Measurements from ENCODE around the gene PTPRU. TPM values are rescaled to one million over a fixed set of nuclear protein-coding genes. Genes with fewer than 3 reads are reported as not detected.

PTPRU gene
- polyA plus RNA-seq, 1 of the 3 experiments (the other 2 are of a cell fraction): 3.5 TPM

DNA sequence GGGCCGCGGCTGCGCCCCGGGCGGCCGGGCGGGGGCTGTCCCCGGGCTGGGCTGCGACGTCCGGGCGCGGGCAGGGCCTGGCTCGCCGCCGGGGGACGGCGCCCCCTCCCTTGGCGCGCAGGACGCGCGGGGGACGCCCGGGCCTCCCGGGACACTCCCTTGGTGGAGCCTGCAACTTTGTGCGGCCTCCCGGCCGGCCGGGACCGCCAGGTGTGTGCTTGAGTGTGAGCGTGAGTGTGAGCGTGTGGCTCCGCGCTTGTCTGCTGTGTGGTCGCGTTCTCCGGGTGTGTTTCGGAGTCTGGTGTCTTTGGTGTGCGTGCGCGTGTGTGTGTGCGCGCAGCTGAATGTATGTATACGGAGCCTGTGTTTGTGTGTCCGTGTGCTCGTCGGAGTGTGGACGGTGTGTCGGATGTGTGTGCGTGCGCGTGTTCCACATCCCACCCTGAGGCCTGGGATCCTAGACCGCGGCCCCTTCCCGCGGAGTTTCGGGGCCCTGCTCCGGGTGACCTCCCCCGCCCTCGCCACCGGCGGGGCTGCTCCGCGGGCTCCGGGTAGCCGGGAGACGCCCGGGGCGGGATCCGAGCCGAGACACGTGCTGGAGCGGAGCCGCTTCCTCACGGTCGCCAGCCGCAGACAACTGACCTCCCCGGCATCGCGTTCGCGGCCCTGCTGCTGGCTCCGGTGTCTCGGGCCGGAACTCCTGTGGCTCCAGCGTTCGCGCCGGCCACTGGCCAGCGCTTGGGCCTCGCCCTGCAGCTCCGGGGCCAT is 1.7 kb downstream of the PTPRU start (continued):
- TF ChIP-seq CHD2 (IDR thresholded peaks at IDR 0.05; ENCODE audit: low read length, partially characterized antibody) (no peak), SIN3A (IDR thresholded peaks at IDR 0.05; ENCODE audit: borderline replicate concordance, low read depth, low read length) (no peak), YY1 (IDR thresholded peaks at IDR 0.05; ENCODE audit: low read depth) (no peak), ELF1 (IDR thresholded peaks at IDR 0.05) (no peak), FOXJ3 (CRISPR knock-in tag; IDR thresholded peaks at IDR 0.05) (no peak), FOSL2 (IDR thresholded peaks at IDR 0.05; ENCODE audit: borderline replicate concordance, low read depth) (no peak)

GRCh38 chr1:29238620-29239002 is 2.3 kb downstream of the PTPRU start:
- H3K4me2 ChIP-seq: no peak overlapping the region; the same call in 1 of the 2 replicates

GRCh38 chr1:29239142-29239541 is 2.8 kb downstream of the PTPRU start:
- Histone ChIP-seq H3K4me3 (ENCODE audit: low read depth in 2 of 2, low read length in 1 of 2) (no peak overlapping the region), H3F3A (replicated peaks; ENCODE audit: insufficient read depth) (no peaks in the 10 kb centered on the region), H3K4me2 (no peak overlapping the region), H3K79me2 (ENCODE audit: insufficient read depth) (no peaks in the 10 kb centered on the region), H3K27me3 (ENCODE audit: insufficient read depth) (peaks cover 6% of the 10 kb centered on the region), H3K9me3 (no peaks in the 10 kb centered on the region), H3K27ac (ENCODE audit: low read depth in 2 of 2, low read length in 1 of 2) (peak overlapping the region in 1 of 2 experiments; percentile 71; a peak in 2 of 4 replicates), H3K4me1 (ENCODE audit: control insufficient read depth in 1 of 2, insufficient read depth in 2 of 2, low read depth in 1 of 2, low read length in 1 of 2) (peaks cover 10 to 47% of the 10 kb centered on the region in 2 experiments; a peak in 3 of 4 replicates), H2AFZ (ENCODE audit: low read depth) (no peak overlapping the region), H3K36me3 (replicated peaks in 1 of 2; ENCODE audit: control insufficient read depth in 1 of 2, insufficient read depth in 2 of 2, low read length in 1 of 2) (no peaks in the 10 kb centered on the region), H3K9ac (no peak overlapping the region), H3K9me2 (no peaks in the 10 kb centered on the region), H4K20me1 (ENCODE audit: insufficient read depth) (no peaks in the 10 kb centered on the region)
- ChIA-PET CTCF (interaction anchor here (0.8 to 3.7 kb wide), 20 partner anchors 131 to 1469 kb away, joined by 3 to 26 read pairs (median 4); no protein-coding TSS in a partner anchor), POLR2A (interaction anchor here (0.6 kb wide), 1 partner anchor 617 kb away, joined by 3 read pairs; no protein-coding TSS in a partner anchor)
- DNase-seq: peak; percentile 38
- 82% methylated on average over 7 of the region's 7 CpGs for WGBS (ENCODE audit: low lambda C conversion rate)
- TF ChIP-seq YY1 (IDR thresholded peaks at IDR 0.05; ENCODE audit: low read depth) (no peak), FOXJ3 (CRISPR knock-in tag; IDR thresholded peaks at IDR 0.05) (no peak), POLR2AphosphoS5 (IDR thresholded peaks at IDR 0.05; ENCODE audit: low read depth, low read length) (no peak), FOSL2 (IDR thresholded peaks at IDR 0.05; ENCODE audit: borderline replicate concordance, low read depth) (no peak), ELF1 (IDR thresholded peaks at IDR 0.05) (no peak), FOXM1 (IDR thresholded peaks at IDR 0.05; ENCODE audit: low read depth) (no peak), TAF1 (IDR thresholded peaks at IDR 0.05; ENCODE audit: borderline replicate concordance, low read depth, low read length) (no peak), TCF12 (IDR thresholded peaks at IDR 0.05) (no peak), EP300 (IDR thresholded peaks at IDR 0.05; ENCODE audit: borderline replicate concordance in 1 of 2, low read depth in 1 of 2, low read length in 1 of 2) (no peak), CHD2 (IDR thresholded peaks at IDR 0.05; ENCODE audit: low read length, partially characterized antibody) (no peak), RXRA (IDR thresholded peaks at IDR 0.05; ENCODE audit: borderline replicate concordance, low read depth) (no peak), CTCF (IDR thresholded peaks at IDR 0.05) (no peak), USF2 (IDR thresholded peaks at IDR 0.05; ENCODE audit: borderline replicate concordance, low read depth, low read length) (no peak), TEAD4 (IDR thresholded peaks at IDR 0.05; ENCODE audit: borderline replicate concordance, insufficient read depth) (no peak), RAD21 (IDR thresholded peaks at IDR 0.05; ENCODE audit: low read length) (no peak)

More at GRCh38 chr1:29238620-29239002, 2.3 kb downstream of the PTPRU start:
- TF ChIP-seq RXRA (IDR thresholded peaks at IDR 0.05; ENCODE audit: borderline replicate concordance, low read depth) (no peak), FOSL2 (IDR thresholded peaks at IDR 0.05; ENCODE audit: borderline replicate concordance, low read depth) (no peak)
- no peaks in the 10 kb centered on the region for H3K79me2 ChIP-seq (ENCODE audit: insufficient read depth)
- POLR2A ChIA-PET: interaction anchor here (0.6 kb wide), 1 partner anchor 617 kb away, joined by 3 read pairs; no protein-coding TSS in a partner anchor
- no peak for DNase-seq
- WGBS (ENCODE audit: low lambda C conversion rate): 96% methylated on average over 11 of the region's 11 CpGs
- no peak overlapping the region for H2AFZ ChIP-seq (ENCODE audit: low read depth)
- CTCF ChIA-PET: interaction anchor here (0.7 to 3.7 kb wide), 9 partner anchors 131 to 882 kb away, joined by 3 to 26 read pairs (median 3); no protein-coding TSS in a partner anchor
- no peaks in the 10 kb centered on the region for H3K36me3 ChIP-seq (replicated peaks in 1 of 2; ENCODE audit: control insufficient read depth in 1 of 2, insufficient read depth in 2 of 2, low read length in 1 of 2)
- no peak overlapping the region; a peak in 1 of 4 replicates for H3K4me3 ChIP-seq (ENCODE audit: low read depth in 2 of 2, low read length in 1 of 2)
- H3K27ac ChIP-seq (ENCODE audit: low read depth in 2 of 2, low read length in 1 of 2): peak overlapping the region in 1 of 2 experiments; percentile 71; a peak in 2 of 4 replicates
- H4K20me1 ChIP-seq (ENCODE audit: insufficient read depth): no peaks in the 10 kb centered on the region
- H3K27me3 ChIP-seq (ENCODE audit: insufficient read depth): peaks cover 6% of the 10 kb centered on the region
- peaks cover 7 to 41% of the 10 kb centered on the region in 2 experiments; a peak in 3 of 4 replicates for H3K4me1 ChIP-seq (ENCODE audit: control insufficient read depth in 1 of 2, insufficient read depth in 2 of 2, low read depth in 1 of 2, low read length in 1 of 2)
- no peaks in the 10 kb centered on the region for H3K9me2 ChIP-seq
- H3F3A ChIP-seq (replicated peaks; ENCODE audit: insufficient read depth): no peaks in the 10 kb centered on the region
- no peaks in the 10 kb centered on the region for H3K9me3 ChIP-seq
- H3K9ac ChIP-seq: no peak overlapping the region

All from SK-N-SH (cell line).